Pancreas (tissue), 10 donors: ENCODE measurements around the gene ANAPC7. TPM values are rescaled to one million over a fixed set of nuclear protein-coding genes. Genes with fewer than 3 reads are reported as not detected.
A peak's percentile ranks its signal among the peaks of the same experiment; 100 is the strongest.
"Not testable (repeated sequence)": the region's sequence is repeated elsewhere in the genome, so short reads cannot be mapped to it uniquely, and the experiment has no call there.

Experiments used
- ATAC-seq, 4 donors: fragments of 200-7000 bp; cut with Tn5 transposase; one replicate each; pipeline versions ENCODE4 v1.8.0 to v1.9.1; 2020; ENCODE audit warnings: mild to moderate bottlenecking in 4 of 4, moderate library complexity in 4 of 4
- DNase-seq, 6 donors: peaks; one replicate each; pipeline ENCODE4 v3.0.0-alpha.2; 2020
- FAIRE-seq: peaks from 2 replicates; lab custom pipeline; 2012; peaks lifted over from hg19 to GRCh38; lab: Jason Lieb, UNC
- H3K27ac ChIP-seq, 4 donors: fragments of 200-600 bp; sonication (generic); 1 replicate in 3 of 4; 2 replicates in 1 of 4; pipeline versions ENCODE4 v1.5.0 to v1.8.0; 2020
- H3K27me3 ChIP-seq, 4 donors: fragments of 200-600 bp; one replicate each; pipeline ENCODE4 v1.8.0; 2021
- H3K36me3 ChIP-seq, 3 donors: fragments of 200-600 bp; sonication (generic) in 1 of 3; one replicate each; pipeline versions ENCODE4 v1.5.0 to v1.8.0; 2020 to 2021
- H3K4me1 ChIP-seq, 3 donors: fragments of 200-600 bp; one replicate each; pipeline ENCODE4 v1.8.0; 2021
- H3K4me3 ChIP-seq, 4 donors: fragments of 200-600 bp; sonication (generic) in 2 of 4; one replicate each; pipeline versions ENCODE4 v1.5.0 to v1.8.0; 2020 to 2021
- H3K9me3 ChIP-seq, 4 donors: fragments of 200-600 bp; one replicate each; pipeline ENCODE4 v1.8.0; 2021
- WGBS, 2 donors: extraction: QIAGEN DNeasy Blood & Tissue Kit; methylation state at CpG; one replicate each; pipeline ENCODE4 v1.1.7; 2013; 5-methylcytosine and 5-hydroxymethylcytosine counted together
- intact Hi-C, 3 donors: fragments of 100-400 bp; cut with DNase I; formaldehyde crosslinking; loops; one replicate each; pipeline versions ENCODE4 v1.11.1 to v1.14.2; 2022
- polyA plus RNA-seq, 2 donors: library from polyadenylated mRNA; stranded (reverse); fragments of 200-250 nt; gene quantifications; one replicate each; pipeline ENCODE4 v1.2.3, GENCODE V29; 2013
- total RNA-seq, 6 donors: library from RNA; stranded (reverse); fragmentation: NEBNext Ultra II Directional in 4 of 6; extraction: Animal tissue kit (Norgen Biotek cat#: 25700) in 4 of 6; gene quantifications; one replicate each; pipeline versions ENCODE4 v1.2.1 to v1.2.4, GENCODE V29; 2021 to 2023
- TF ChIP-seq, protein P1 (sequence below), 4 donors: fragments of 200-600 bp; sonication (generic) in 3 of 4; IDR thresholded peaks; one replicate each; pipeline versions ENCODE4 v1.5.0 to v1.8.0; 2021; ENCODE audit warnings: antibody characterized with exemption in 4 of 4
- donor health status: healthy with polysubstance abuse.
- donor health status: DM: no; HTN: no; CAD: no; lungs with moderate emphysema.
- donor health status: DM: no; HTN: no; CAD: no.
- donor health status: control.
- donor health status: control.
- donor health status: Bipolar disorder and iron deficiency.
- donor health status: DM: yes; HTN: yes; CAD: no.
- donor health status: DM: no; HTN: no; CAD: no.
- donor health status: DM: no; HTN: no; CAD: no.
- donor health status: DM: yes; HTN: yes; CAD: no.

The ANAPC7 gene
- total and polyA plus RNA-seq, 8 donors: 9.7 to 35.1 (median 16.4) TPM

DNA sequence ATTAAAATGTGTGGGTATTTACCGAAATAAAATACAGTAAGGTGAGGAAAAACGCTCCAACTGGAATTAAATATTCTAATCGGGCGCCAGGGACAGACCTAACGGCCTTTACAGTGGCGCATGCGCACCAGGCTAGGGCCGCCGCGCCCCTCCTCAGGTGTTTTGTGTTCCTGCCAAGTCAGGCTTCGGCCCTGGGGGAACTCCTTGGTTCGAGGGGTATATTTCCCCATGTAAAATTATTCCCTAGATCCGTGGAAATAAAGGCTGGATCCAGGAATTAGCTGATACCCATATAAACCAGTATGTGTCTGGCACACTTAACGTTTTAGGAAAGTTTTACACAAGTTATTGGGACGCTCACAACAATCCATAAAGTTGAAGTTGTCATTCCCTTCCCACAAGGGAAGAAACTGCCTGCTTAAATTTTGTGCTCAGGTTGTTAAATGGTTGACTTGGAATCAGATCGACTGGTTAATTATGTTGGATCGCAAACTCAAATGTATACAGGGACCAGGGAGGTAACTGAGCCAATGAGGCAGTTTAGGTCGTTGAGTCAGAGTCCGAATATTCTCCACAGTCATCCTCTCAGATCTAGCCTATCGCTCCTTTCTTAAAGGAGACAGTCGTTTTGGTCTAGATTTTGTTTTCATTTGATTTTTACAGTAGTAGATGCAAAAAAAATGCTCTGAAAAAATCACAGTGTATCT lies 621 bp upstream of the ANAPC7 start:
- intact Hi-C loops: no loop called here
- Histone ChIP-seq H3K36me3 (no peaks in the 10 kb centered on the region), H3K4me1 (peaks cover 0 to 8% (median 7%) of the 10 kb centered on the region in 3 donors), H3K27ac (peak overlapping the region; percentile 86 to 98 (median 90)), H3K4me3 (peak overlapping the region; percentile 58 to 99 (median 98)), H3K9me3 (no peaks in the 10 kb centered on the region), H3K27me3 (no peaks in the 10 kb centered on the region)
- TF ChIP-seq, protein P1, sequence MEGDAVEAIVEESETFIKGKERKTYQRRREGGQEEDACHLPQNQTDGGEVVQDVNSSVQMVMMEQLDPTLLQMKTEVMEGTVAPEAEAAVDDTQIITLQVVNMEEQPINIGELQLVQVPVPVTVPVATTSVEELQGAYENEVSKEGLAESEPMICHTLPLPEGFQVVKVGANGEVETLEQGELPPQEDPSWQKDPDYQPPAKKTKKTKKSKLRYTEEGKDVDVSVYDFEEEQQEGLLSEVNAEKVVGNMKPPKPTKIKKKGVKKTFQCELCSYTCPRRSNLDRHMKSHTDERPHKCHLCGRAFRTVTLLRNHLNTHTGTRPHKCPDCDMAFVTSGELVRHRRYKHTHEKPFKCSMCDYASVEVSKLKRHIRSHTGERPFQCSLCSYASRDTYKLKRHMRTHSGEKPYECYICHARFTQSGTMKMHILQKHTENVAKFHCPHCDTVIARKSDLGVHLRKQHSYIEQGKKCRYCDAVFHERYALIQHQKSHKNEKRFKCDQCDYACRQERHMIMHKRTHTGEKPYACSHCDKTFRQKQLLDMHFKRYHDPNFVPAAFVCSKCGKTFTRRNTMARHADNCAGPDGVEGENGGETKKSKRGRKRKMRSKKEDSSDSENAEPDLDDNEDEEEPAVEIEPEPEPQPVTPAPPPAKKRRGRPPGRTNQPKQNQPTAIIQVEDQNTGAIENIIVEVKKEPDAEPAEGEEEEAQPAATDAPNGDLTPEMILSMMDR (IDR thresholded peaks at IDR 0.05): no peak
- WGBS, 2 donors: 18 to 19% methylated on average over 21 of the region's 21 CpGs
- peak; percentile 66 to 90 (median 76) for DNase-seq
- FAIRE-seq: no peak
- peak; percentile 83 to 90 (median 86) for ATAC-seq

DNA sequence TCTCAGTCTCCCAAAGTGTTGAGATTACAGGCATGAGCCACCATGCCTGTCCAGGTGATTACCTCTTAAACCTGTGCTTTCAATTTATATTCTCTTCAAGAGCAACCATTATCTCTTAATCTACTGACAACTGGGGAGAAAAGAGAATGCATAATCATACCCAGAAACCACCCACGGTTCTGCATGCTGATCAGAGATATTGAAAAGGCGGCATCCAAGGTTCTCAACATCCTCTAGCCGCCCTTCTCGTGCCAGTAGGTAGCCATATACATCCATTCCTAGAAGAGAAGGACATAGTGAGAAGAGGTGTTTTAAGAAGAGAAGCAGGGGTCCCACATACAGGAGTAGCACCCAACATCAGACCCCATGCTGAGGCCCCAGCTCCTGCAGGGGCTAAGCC lies 20.8 kb downstream of the ANAPC7 start:
- no peak for ATAC-seq

DNA sequence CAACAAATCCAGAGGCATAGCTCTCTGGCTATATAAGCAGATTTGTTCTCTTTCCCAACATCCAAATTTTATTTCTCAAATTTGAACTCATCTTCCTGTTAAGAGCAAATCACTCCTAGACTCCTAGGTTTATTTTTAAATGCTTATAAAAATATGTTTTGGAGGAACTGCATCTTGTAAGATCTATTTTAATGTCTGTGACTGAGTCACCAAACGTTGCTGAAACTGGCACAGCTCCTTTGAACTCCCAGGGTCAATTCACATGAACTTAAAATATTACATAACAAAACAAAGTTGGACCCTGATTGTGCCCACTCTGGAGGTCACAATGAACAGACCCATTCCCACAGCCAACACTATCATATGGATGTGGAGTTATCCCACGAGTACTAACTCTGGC lies 23.9 kb downstream of the ANAPC7 start:
- no peak for DNase-seq
- FAIRE-seq: no peak
- H3K4me1 ChIP-seq: no peaks in the 10 kb centered on the region
- H3K36me3 ChIP-seq: peaks cover 0 to 58% (median 17%) of the 10 kb centered on the region in 3 donors
- no peaks in the 10 kb centered on the region for H3K27me3 ChIP-seq
- no peak overlapping the region for H3K27ac ChIP-seq
- no peaks in the 10 kb centered on the region for H3K9me3 ChIP-seq
- ATAC-seq: no peak
- TF ChIP-seq, protein P1 (IDR thresholded peaks at IDR 0.05): no peak
- no peak overlapping the region for H3K4me3 ChIP-seq
- WGBS, 2 donors: 76 to 80% methylated on average over 2 of the region's 2 CpGs
- intact Hi-C loops: no loop called here

More for the DNA sequence above, 20.8 kb downstream of the ANAPC7 start:
- DNase-seq (no peak), FAIRE-seq (no peak)
- WGBS, 2 donors: 94 to 97% methylated on average over 4 of the region's 4 CpGs
- Histone ChIP-seq H3K27ac (no peak overlapping the region), H3K4me3 (no peak overlapping the region), H3K9me3 (no peaks in the 10 kb centered on the region), H3K27me3 (no peaks in the 10 kb centered on the region), H3K4me1 (no peaks in the 10 kb centered on the region), H3K36me3 (peaks cover 0 to 64% (median 15%) of the 10 kb centered on the region in 3 donors)
- intact Hi-C loops: no loop called here
- TF ChIP-seq, protein P1 (IDR thresholded peaks at IDR 0.05): no peak

DNA sequence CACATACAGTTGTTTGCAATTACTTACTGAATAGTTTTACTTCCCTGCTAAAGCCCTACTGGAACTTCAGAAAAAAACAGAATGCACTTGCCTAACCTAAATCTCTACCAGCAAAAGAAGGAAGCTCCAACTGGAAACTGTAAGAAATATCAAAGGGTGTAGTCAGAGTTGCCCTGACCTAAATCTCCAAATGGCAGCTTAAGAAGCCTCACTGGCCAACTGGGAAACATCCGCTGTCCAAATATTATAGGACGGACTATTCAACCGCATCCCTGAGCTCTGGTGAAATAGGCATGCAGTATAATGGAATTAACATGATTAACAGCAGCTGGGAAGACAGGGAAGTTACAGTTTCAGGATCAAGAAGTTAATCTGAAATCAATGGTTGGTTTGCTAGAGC lies 24.3 kb downstream of the ANAPC7 start:
- Histone ChIP-seq H3K4me3 (no peak overlapping the region), H3K27me3 (no peaks in the 10 kb centered on the region), H3K4me1 (no peaks in the 10 kb centered on the region), H3K36me3 (peaks cover 0 to 62% (median 17%) of the 10 kb centered on the region in 3 donors), H3K9me3 (no peaks in the 10 kb centered on the region), H3K27ac (no peak overlapping the region)
- DNase-seq (no peak), ATAC-seq (no peak), FAIRE-seq (no peak)
- intact Hi-C loops: no loop called here
- 95 to 100% methylated on average over 3 of the region's 3 CpGs for WGBS, 2 donors
- TF ChIP-seq, protein P1 (IDR thresholded peaks at IDR 0.05): no peak

DNA sequence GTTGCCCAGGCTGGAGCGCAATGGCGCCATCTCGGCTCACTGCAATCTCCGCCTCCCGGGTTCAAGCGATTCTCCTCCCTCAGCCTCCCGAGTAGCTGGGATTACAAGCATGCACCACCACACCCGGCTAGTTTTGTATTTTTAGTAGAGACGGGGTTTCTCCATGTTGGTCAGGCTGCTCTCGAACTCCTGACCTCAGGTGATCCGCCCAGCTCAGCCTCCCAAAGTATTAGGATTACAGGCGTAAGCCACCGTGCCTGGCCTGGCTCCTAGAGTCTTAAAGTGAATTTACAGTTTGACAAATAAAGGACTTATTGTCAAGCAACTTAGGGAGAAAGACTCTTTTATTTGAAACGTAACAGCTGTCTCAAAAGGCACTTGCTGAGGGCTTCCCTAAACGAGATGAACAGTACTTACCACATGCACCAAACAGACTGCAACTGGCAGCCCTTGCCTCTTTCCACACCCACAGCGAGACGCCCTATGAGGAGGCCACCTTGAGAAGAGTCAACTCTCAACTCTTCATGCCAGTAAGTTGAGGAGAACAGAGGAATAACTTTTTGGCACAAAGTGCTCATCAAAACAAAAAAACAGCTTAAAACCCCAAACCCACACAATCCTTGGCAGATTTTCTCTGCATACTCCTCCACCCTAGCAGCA lies 25.2 kb downstream of the ANAPC7 start:
- H3K4me1 ChIP-seq, H3K9me3 ChIP-seq, DNase-seq, H3K27ac ChIP-seq, H3K4me3 ChIP-seq, ATAC-seq, H3K27me3 ChIP-seq, FAIRE-seq, intact Hi-C loops: not testable (repeated sequence)
- 93 to 96% methylated on average over 17 of the region's 17 CpGs for WGBS, 2 donors
- peaks cover 0 to 72% (median 17%) of the 10 kb centered on the region in 3 donors for H3K36me3 ChIP-seq
